PFSK-1 (cell line): Measurements from ENCODE around the gene KPNA2.

Experiments used
- REST ChIP-seq, 2 experiments: IDR thresholded peaks; 2 replicates each; pipeline versions ENCODE4 v1.6.1 to v1.8.0; 2011 to 2012; ENCODE audit warnings: low read depth in 2 of 2, low read length in 2 of 2, control low read depth in 1 of 2, inconsistent platforms in 1 of 2, mild to moderate bottlenecking in 1 of 2, moderate library complexity in 1 of 2; ENCODE audit not compliant: insufficient read depth in 1 of 2
- SIN3A ChIP-seq: IDR thresholded peaks from 2 replicates; pipeline ENCODE4 v1.6.1; 2012; ENCODE audit warnings: mild to moderate bottlenecking, low read length, moderate library complexity, borderline replicate concordance; ENCODE audit not compliant: insufficient read depth
- TAF1 ChIP-seq: IDR thresholded peaks from 2 replicates; pipeline ENCODE4 v1.6.1; 2012; ENCODE audit warnings: low read length, control low read depth, borderline replicate concordance; ENCODE audit not compliant: insufficient read depth

GRCh38 chr17:68029512-68030215 is 5.9 kb upstream of the KPNA2 start:
- TF ChIP-seq TAF1: no peak
- TF ChIP-seq SIN3A: no peak
- no peak for TF ChIP-seq REST (IDR thresholded peaks at IDR 0.05; ENCODE audit: insufficient read depth in 1 of 2, low read depth in 2 of 2, low read length in 2 of 2)
